ENCODE results near the gene GOLGA2. TPM values are rescaled to one million over a fixed set of nuclear protein-coding genes. Genes with fewer than 3 reads are reported as not detected.

GOLGA2 gene
- polyA plus RNA-seq, 1 of the 3 experiments (the other 2 are of a cell fraction), result 103 TPM

GRCh38 chr9:128282500-128282899 is 6.7 kb upstream of the GOLGA2 start:
- H4K20me1 ChIP-seq (ENCODE audit: insufficient read depth), result no peaks in the 10 kb centered on the region
- DNase-seq, result no peak
- H2AFZ ChIP-seq (ENCODE audit: low read depth), result no peak overlapping the region
- ChIA-PET CTCF (interaction anchor here (1.2 to 1.8 kb wide), 2 partner anchors 13 to 59 kb away, joined by 5 to 7 read pairs; no protein-coding TSS in a partner anchor), POLR2A (no interaction called here)
- 82% methylated on average over 6 of the region's 6 CpGs for WGBS (ENCODE audit: low lambda C conversion rate)
- no peaks in the 10 kb centered on the region for H3K9me2 ChIP-seq
- H3K9ac ChIP-seq, result no peak overlapping the region
- TF ChIP-seq TCF12 (IDR thresholded peaks at IDR 0.05) (no peak), JUND (IDR thresholded peaks at IDR 0.05) (no peak), SMC3 (IDR thresholded peaks at IDR 0.05; ENCODE audit: low read depth, low read length) (no peak), GABPA (IDR thresholded peaks at IDR 0.05; ENCODE audit: low read depth) (no peak), IRF3 (IDR thresholded peaks at IDR 0.05; ENCODE audit: low read depth, low read length) (no peak), MXI1 (IDR thresholded peaks at IDR 0.05; ENCODE audit: low read depth, low read length) (no peak), POLR2AphosphoS5 (IDR thresholded peaks at IDR 0.05; ENCODE audit: low read depth, low read length) (no peak), GATA2 (CRISPR knock-in tag; IDR thresholded peaks at IDR 0.05) (no peak), EP300 (IDR thresholded peaks at IDR 0.05; ENCODE audit: borderline replicate concordance in 1 of 2, low read depth in 1 of 2, low read length in 1 of 2) (no peak)
- H3K4me2 ChIP-seq, result no peak overlapping the region
- H3K9me3 ChIP-seq, result no peaks in the 10 kb centered on the region
- peaks cover 6% of the 10 kb centered on the region for H3K79me2 ChIP-seq (ENCODE audit: insufficient read depth)
- no peaks in the 10 kb centered on the region for H3K36me3 ChIP-seq (replicated peaks in 1 of 2; ENCODE audit: control insufficient read depth in 1 of 2, insufficient read depth in 2 of 2, low read length in 1 of 2)
- H3K27me3 ChIP-seq (ENCODE audit: insufficient read depth), result no peaks in the 10 kb centered on the region
- H3K4me1 ChIP-seq (ENCODE audit: control insufficient read depth in 1 of 2, insufficient read depth in 2 of 2, low read depth in 1 of 2, low read length in 1 of 2), result no peaks in the 10 kb centered on the region; a peak in 1 of 4 replicates
- H3K4me3 ChIP-seq (ENCODE audit: low read depth in 2 of 2, low read length in 1 of 2), result no peak overlapping the region
- H3F3A ChIP-seq (replicated peaks; ENCODE audit: insufficient read depth), result peaks cover 10% of the 10 kb centered on the region
- H3K27ac ChIP-seq (ENCODE audit: low read depth in 2 of 2, low read length in 1 of 2), result peak overlapping the region in 1 of 2 experiments; percentile 48; a peak in 2 of 4 replicates

- Histone ChIP-seq H3K27me3 (ENCODE audit: insufficient read depth) (no peaks in the 10 kb centered on the region), H3K9ac (no peak overlapping the region), H3F3A (replicated peaks; ENCODE audit: insufficient read depth) (peaks cover 10% of the 10 kb centered on the region), H3K9me3 (no peaks in the 10 kb centered on the region), H3K36me3 (replicated peaks in 1 of 2; ENCODE audit: control insufficient read depth in 1 of 2, insufficient read depth in 2 of 2, low read length in 1 of 2) (no peaks in the 10 kb centered on the region), H3K79me2 (ENCODE audit: insufficient read depth) (peaks cover 25% of the 10 kb centered on the region), H3K9me2 (no peaks in the 10 kb centered on the region), H2AFZ (ENCODE audit: low read depth) (no peak overlapping the region), H3K4me1 (ENCODE audit: control insufficient read depth in 1 of 2, insufficient read depth in 2 of 2, low read depth in 1 of 2, low read length in 1 of 2) (peaks cover 0 to 5% of the 10 kb centered on the region in 2 experiments; a peak in 1 of 4 replicates), H3K4me2 (no peak overlapping the region), H3K4me3 (ENCODE audit: low read depth in 2 of 2, low read length in 1 of 2) (no peak overlapping the region), H4K20me1 (ENCODE audit: insufficient read depth) (no peaks in the 10 kb centered on the region), H3K27ac (ENCODE audit: low read depth in 2 of 2, low read length in 1 of 2) (no peak overlapping the region)
- TF ChIP-seq TAF1 (IDR thresholded peaks at IDR 0.05; ENCODE audit: borderline replicate concordance, low read depth, low read length) (no peak), ELF1 (IDR thresholded peaks at IDR 0.05) (no peak), MEF2A (IDR thresholded peaks at IDR 0.05; ENCODE audit: borderline replicate concordance, low read depth) (no peak), EP300 (IDR thresholded peaks at IDR 0.05; ENCODE audit: borderline replicate concordance in 1 of 2, low read depth in 1 of 2, low read length in 1 of 2) (no peak), POLR2AphosphoS5 (IDR thresholded peaks at IDR 0.05; ENCODE audit: low read depth, low read length) (no peak), GABPA (IDR thresholded peaks at IDR 0.05; ENCODE audit: low read depth) (no peak), RAD21 (IDR thresholded peaks at IDR 0.05; ENCODE audit: low read length) (no peak), TEAD4 (IDR thresholded peaks at IDR 0.05; ENCODE audit: borderline replicate concordance, insufficient read depth) (no peak), JUND (IDR thresholded peaks at IDR 0.05) (no peak), EZH2phosphoT487 (IDR thresholded peaks at IDR 0.05; ENCODE audit: borderline replicate concordance, low read depth) (no peak), RFX5 (IDR thresholded peaks at IDR 0.05; ENCODE audit: low read length) (no peak), CTCF (IDR thresholded peaks at IDR 0.05) (no peak), YY1 (IDR thresholded peaks at IDR 0.05; ENCODE audit: low read depth) (no peak), RCOR1 (IDR thresholded peaks at IDR 0.05; ENCODE audit: low read length) (no peak), SMC3 (IDR thresholded peaks at IDR 0.05; ENCODE audit: low read depth, low read length) (no peak), TCF12 (IDR thresholded peaks at IDR 0.05) (no peak), USF1 (IDR thresholded peaks at IDR 0.05; ENCODE audit: borderline replicate concordance, low read depth) (no peak), NRF1 (IDR thresholded peaks at IDR 0.05; ENCODE audit: low read depth, low read length) (no peak), FOXM1 (IDR thresholded peaks at IDR 0.05; ENCODE audit: low read depth) (no peak)
- TF ChIP-seq, protein P1, sequence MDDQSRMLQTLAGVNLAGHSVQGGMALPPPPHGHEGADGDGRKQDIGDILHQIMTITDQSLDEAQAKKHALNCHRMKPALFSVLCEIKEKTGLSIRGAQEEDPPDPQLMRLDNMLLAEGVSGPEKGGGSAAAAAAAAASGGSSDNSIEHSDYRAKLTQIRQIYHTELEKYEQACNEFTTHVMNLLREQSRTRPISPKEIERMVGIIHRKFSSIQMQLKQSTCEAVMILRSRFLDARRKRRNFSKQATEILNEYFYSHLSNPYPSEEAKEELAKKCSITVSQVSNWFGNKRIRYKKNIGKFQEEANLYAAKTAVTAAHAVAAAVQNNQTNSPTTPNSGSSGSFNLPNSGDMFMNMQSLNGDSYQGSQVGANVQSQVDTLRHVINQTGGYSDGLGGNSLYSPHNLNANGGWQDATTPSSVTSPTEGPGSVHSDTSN (IDR thresholded peaks at IDR 0.05), result no peak
- DNase-seq, result no peak
- POLR2A ChIA-PET, result no interaction called here
- 100% methylated on average over 5 of the region's 5 CpGs for WGBS (ENCODE audit: low lambda C conversion rate)
- CTCF ChIA-PET, result no interaction called here
These were observed 4.3 kb upstream of the GOLGA2 start for GRCh38 chr9:128280084-128280622.
